Naive thymus-derived CD4-positive, alpha-beta T cell (primary cell): ENCODE measurements around the gene DNM1L. TPM values are rescaled to one million over a fixed set of nuclear protein-coding genes. Genes with fewer than 3 reads are reported as not detected.
"Not testable (repeated sequence)": the region's sequence is repeated elsewhere in the genome, so short reads cannot be mapped to it uniquely, and the experiment has no call there.

Source experiments
- ATAC-seq: fragments of 150-1000 bp; cut with Tn5 transposase; 2 replicates; pipeline ENCODE4 v1.10.0; 2021; ENCODE audit warnings: mild to moderate bottlenecking, moderate library complexity
- CTCF ChIA-PET: fragments of 350-600 bp; sonication (Branson Sonifier 250); formaldehyde crosslinking; loops from one replicate; lab custom pipeline; 2021; ENCODE audit warnings: antibody characterized with exemption; lab: Charles Lee
- POLR2A ChIA-PET: fragments of 350-600 bp; sonication (Branson Sonifier 250); formaldehyde crosslinking; loops from one replicate; lab custom pipeline; 2021; ENCODE audit warnings: antibody characterized with exemption, inconsistent platforms; lab: Charles Lee
- DNase-seq, 9 donors: peaks; one replicate each; pipeline versions ENCODE4 v3.0.0 to v3.0.0-alpha.2; 2020 to 2022; ENCODE audit warnings: mixed read lengths in 1 of 9
- H3K27ac ChIP-seq: one replicate; pipeline ENCODE4 v1.7.0; 2013; ENCODE audit warnings: mild to moderate bottlenecking, low read depth, low read length, moderate library complexity
- H3K27me3 ChIP-seq, 2 donors: one replicate each; pipeline ENCODE4 v1.7.0; 2013; ENCODE audit warnings: low read length in 2 of 2, mild to moderate bottlenecking in 2 of 2, moderate library complexity in 2 of 2; ENCODE audit not compliant: control insufficient read depth in 2 of 2, insufficient read depth in 2 of 2
- H3K36me3 ChIP-seq, 3 experiments: 1 replicate in 2 of 3; 2 replicates in 1 of 3; pipeline ENCODE4 v1.7.0; 2013; ENCODE audit warnings: low read length in 3 of 3, mild to moderate bottlenecking in 3 of 3, moderate library complexity in 1 of 3; ENCODE audit not compliant: insufficient read depth in 3 of 3, control insufficient read depth in 2 of 3
- H3K4me1 ChIP-seq, 2 donors: one replicate each; pipeline ENCODE4 v1.7.0; 2013; ENCODE audit warnings: low read length in 2 of 2, mild to moderate bottlenecking in 2 of 2, moderate library complexity in 1 of 2; ENCODE audit not compliant: control insufficient read depth in 2 of 2, insufficient read depth in 2 of 2
- H3K4me3 ChIP-seq: 2 replicates; pipeline ENCODE4 v1.7.0; 2013; ENCODE audit warnings: mild to moderate bottlenecking, low read length
- H3K9me3 ChIP-seq, 3 experiments: 1 replicate in 2 of 3; 2 replicates in 1 of 3; pipeline ENCODE4 v1.7.0; 2013; ENCODE audit warnings: low read length in 3 of 3; ENCODE audit not compliant: control insufficient read depth in 2 of 3
- H3K27ac Mint-ChIP-seq, 9 donors: one replicate each; pipeline ENCODE4 v1.8.0; 2020 to 2022; ENCODE audit warnings: mixed read lengths in 9 of 9, mild to moderate bottlenecking in 8 of 9, moderate library complexity in 5 of 9, inconsistent platforms in 2 of 9
- H3K27me3 Mint-ChIP-seq, 5 donors: one replicate each; pipeline ENCODE4 v1.8.0; 2021 to 2022; ENCODE audit warnings: mixed read lengths in 5 of 5, mild to moderate bottlenecking in 1 of 5
- H3K36me3 Mint-ChIP-seq, 5 donors: one replicate each; pipeline ENCODE4 v1.8.0; 2020 to 2022; ENCODE audit warnings: mixed read lengths in 5 of 5, mild to moderate bottlenecking in 3 of 5, inconsistent platforms in 1 of 5
- H3K4me1 Mint-ChIP-seq, 7 donors: one replicate each; pipeline ENCODE4 v1.8.0; 2020 to 2022; ENCODE audit warnings: mixed read lengths in 7 of 7, mild to moderate bottlenecking in 3 of 7, inconsistent platforms in 1 of 7
- H3K4me3 Mint-ChIP-seq, 10 donors: one replicate each; pipeline ENCODE4 v1.8.0; 2020 to 2022; ENCODE audit warnings: mild to moderate bottlenecking in 10 of 10, mixed read lengths in 10 of 10, moderate library complexity in 6 of 10, inconsistent platforms in 2 of 10
- H3K9me3 Mint-ChIP-seq, 11 donors: one replicate each; pipeline ENCODE4 v1.8.0; 2020 to 2022; ENCODE audit warnings: mixed read lengths in 11 of 11, mild to moderate bottlenecking in 4 of 11, inconsistent platforms in 1 of 11, moderate library complexity in 1 of 11
- intact Hi-C, 2 donors: fragments of 100-400 bp; cut with micrococcal nuclease; formaldehyde crosslinking; loops; one replicate each; pipeline ENCODE4 v1.15.1; 2023
- polyA plus RNA-seq, 2 donors: library from polyadenylated mRNA; unstranded; fragments of 300-500 nt; fragmentation: Illumina TruSeq; gene quantifications; one replicate each; pipeline ENCODE4 v1.2.3, GENCODE V29; 2021
- total RNA-seq, 6 experiments: library from RNA in 5 of 6; stranded (reverse) in 5 of 6; gene quantifications; 1 replicate in 5 of 6; 2 replicates in 1 of 6; pipeline ENCODE4 v1.2.3 and lab custom pipeline; 2021 to 2026

DNM1L gene
- total and polyA plus RNA-seq, 7 experiments from 2014 or later = 17.4 to 68.4 (median 51.9) TPM

DNA sequence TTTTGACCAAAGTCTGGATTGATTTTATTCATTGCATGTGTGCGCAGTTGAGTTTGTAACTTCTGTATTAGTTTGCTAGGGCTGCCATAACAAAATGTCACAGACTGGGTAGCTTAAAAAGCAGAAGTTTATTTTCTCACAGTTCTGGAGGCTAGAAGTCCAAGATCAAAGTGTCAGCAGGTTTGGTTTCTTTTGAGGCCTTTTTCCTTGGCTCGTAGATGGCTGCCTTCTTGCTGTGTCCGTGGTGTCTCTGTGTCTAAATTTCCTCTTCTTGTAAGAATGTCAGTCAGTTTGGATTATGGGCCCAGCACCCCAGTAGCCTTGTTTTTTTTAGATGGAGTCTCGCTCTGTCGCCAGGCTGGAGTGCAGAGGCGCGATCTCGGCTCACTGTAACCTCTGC is 11.8 kb downstream of the DNM1L start:
- Mint-ChIP-seq H3K27me3 (no peaks in the 10 kb centered on the region), H3K9me3 (peaks cover 0 to 6% (median 0%) of the 10 kb centered on the region in 11 donors), H3K4me1 (peaks cover 24 to 67% (median 49%) of the 10 kb centered on the region in 7 donors), H3K27ac (no peak overlapping the region), H3K4me3 (no peak overlapping the region), H3K36me3 (peaks cover 6 to 34% (median 27%) of the 10 kb centered on the region in 5 donors)
- no peak for DNase-seq
- peaks cover 0 to 5% (median 0%) of the 10 kb centered on the region in 3 experiments for H3K36me3 ChIP-seq
- ChIA-PET CTCF (no interaction called here), POLR2A (no interaction called here)
- intact Hi-C loops = no loop called here
- H3K27me3 ChIP-seq = no peaks in the 10 kb centered on the region
- ATAC-seq = no peak
- no peaks in the 10 kb centered on the region for H3K9me3 ChIP-seq
- H3K4me3 ChIP-seq = no peak overlapping the region
- no peak overlapping the region for H3K27ac ChIP-seq
- H3K4me1 ChIP-seq = no peaks in the 10 kb centered on the region

DNA sequence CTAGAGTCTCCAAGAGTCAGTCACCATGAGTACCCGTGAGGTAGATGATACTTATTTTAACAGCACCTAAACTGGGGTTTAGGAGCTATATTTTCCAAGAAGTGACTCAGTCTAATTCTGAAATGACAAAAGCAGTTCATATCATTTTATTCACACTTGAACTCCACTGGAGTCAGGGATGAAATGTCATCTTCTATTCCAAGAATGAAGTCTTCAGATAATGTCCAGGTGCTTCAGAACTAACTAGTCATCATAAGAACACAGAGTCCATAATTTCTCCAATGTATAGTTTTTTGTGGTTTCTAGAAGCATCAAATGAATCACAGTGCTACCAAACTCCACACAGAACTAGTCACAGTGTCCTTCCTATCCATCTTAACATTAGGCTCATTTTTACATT is 13.3 kb downstream of the DNM1L start:
- DNase-seq = no peak
- peaks cover 21 to 59% (median 43%) of the 10 kb centered on the region in 7 donors for H3K4me1 Mint-ChIP-seq
- Histone ChIP-seq H3K27me3 (no peaks in the 10 kb centered on the region), H3K4me1 (no peaks in the 10 kb centered on the region), H3K36me3 (peaks cover 0 to 5% (median 0%) of the 10 kb centered on the region in 3 experiments), H3K9me3 (no peaks in the 10 kb centered on the region), H3K27ac (no peak overlapping the region), H3K4me3 (no peak overlapping the region)
- H3K27me3 Mint-ChIP-seq = no peaks in the 10 kb centered on the region
- ChIA-PET POLR2A (no interaction called here), CTCF (no interaction called here)
- peaks cover 0 to 6% (median 0%) of the 10 kb centered on the region in 11 donors for H3K9me3 Mint-ChIP-seq
- intact Hi-C loops = no loop called here
- no peak for ATAC-seq
- H3K27ac Mint-ChIP-seq = no peak overlapping the region
- peaks cover 6 to 37% (median 18%) of the 10 kb centered on the region in 5 donors for H3K36me3 Mint-ChIP-seq
- no peak overlapping the region for H3K4me3 Mint-ChIP-seq

DNA sequence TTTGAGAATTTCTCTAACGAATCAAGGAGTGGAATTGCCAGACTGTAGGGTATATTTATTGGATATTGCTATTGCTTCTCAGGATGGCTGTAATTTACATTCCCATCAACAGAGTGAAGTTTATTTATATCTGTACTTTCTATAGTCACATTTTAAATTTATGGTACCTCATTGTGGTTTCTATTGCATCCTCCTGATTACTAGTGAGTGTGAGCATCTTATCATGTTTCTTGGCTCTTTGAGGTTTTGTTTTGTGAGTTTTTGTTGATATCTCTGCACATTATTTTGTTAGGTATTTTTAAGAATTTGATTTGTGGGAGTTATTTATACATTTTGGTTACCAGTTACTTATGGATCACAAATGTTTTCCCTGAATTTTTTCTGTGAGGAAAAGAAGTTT is 13.9 kb downstream of the DNM1L start:
- no peak overlapping the region for H3K4me3 ChIP-seq
- Mint-ChIP-seq H3K36me3 (peaks cover 6 to 37% (median 18%) of the 10 kb centered on the region in 5 donors), H3K27me3 (no peaks in the 10 kb centered on the region), H3K9me3 (peaks cover 0 to 6% (median 0%) of the 10 kb centered on the region in 11 donors), H3K4me1 (peaks cover 22 to 57% (median 44%) of the 10 kb centered on the region in 7 donors), H3K4me3 (no peak overlapping the region), H3K27ac (peak overlapping the region in 1 of 9 donors; percentile 49)
- no peak for ATAC-seq
- H3K4me1 ChIP-seq = no peaks in the 10 kb centered on the region
- no peak overlapping the region for H3K27ac ChIP-seq
- intact Hi-C loops = no loop called here
- peaks cover 0 to 5% (median 0%) of the 10 kb centered on the region in 3 experiments for H3K36me3 ChIP-seq
- POLR2A ChIA-PET = interaction anchor here (0.5 kb wide), 1 partner anchor 1329 kb away, joined by 3 read pairs; no protein-coding TSS in a partner anchor
- CTCF ChIA-PET = no interaction called here
- H3K9me3 ChIP-seq = no peaks in the 10 kb centered on the region
- no peak for DNase-seq
- no peaks in the 10 kb centered on the region for H3K27me3 ChIP-seq

DNA sequence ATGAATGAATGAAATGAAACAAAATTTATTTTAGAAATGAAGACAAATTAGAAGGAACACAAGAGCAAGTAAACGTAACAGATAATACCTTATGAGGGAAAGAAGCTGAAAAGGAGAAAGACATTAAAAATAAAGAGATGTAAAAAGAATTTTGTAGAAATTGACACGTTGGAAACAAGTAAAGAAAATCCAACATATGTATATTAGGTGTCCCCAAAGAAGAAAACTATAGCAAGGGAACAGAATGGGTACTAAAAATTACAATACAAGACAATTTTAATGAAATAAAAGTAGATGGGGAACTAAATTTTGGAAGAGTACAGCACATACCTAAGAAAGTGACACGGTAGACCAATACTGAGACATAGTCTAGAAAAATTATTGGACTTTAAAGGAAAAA is 16.7 kb downstream of the DNM1L start:
- H3K27me3 ChIP-seq = no peaks in the 10 kb centered on the region
- no peak for DNase-seq
- no peaks in the 10 kb centered on the region for H3K27me3 Mint-ChIP-seq
- intact Hi-C loops = no loop called here
- H3K9me3 Mint-ChIP-seq = peaks cover 0 to 6% (median 0%) of the 10 kb centered on the region in 11 donors
- CTCF ChIA-PET = no interaction called here
- no peak overlapping the region for H3K4me3 Mint-ChIP-seq
- H3K4me3 ChIP-seq = no peak overlapping the region
- no peaks in the 10 kb centered on the region for H3K4me1 ChIP-seq
- no peaks in the 10 kb centered on the region for H3K9me3 ChIP-seq
- ATAC-seq = no peak
- no peak overlapping the region for H3K27ac ChIP-seq
- POLR2A ChIA-PET = no interaction called here
- peaks cover 0 to 5% (median 0%) of the 10 kb centered on the region in 3 experiments for H3K36me3 ChIP-seq
- peaks cover 6 to 33% (median 15%) of the 10 kb centered on the region in 5 donors for H3K36me3 Mint-ChIP-seq
- H3K27ac Mint-ChIP-seq = no peak overlapping the region
- H3K4me1 Mint-ChIP-seq = peaks cover 17 to 42% (median 25%) of the 10 kb centered on the region in 7 donors

DNA sequence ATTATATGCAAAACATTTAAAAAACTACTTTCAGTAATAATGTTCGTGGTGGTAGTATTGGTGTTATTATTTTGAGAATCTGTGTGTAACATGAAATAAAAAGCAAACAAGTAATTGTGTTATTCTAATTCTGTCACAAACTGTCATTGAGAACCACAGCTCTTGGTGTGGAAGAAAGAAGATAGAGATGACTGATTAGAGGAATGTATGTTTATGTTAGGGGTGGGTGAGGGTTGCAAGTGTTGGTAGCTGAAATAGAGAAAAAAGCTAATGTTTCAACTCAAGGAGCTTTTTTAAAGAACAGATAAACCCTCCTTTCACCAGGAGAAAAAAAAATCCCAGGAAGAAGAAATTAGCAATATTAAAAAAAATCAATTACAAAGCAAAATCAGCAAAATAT is 18.3 kb downstream of the DNM1L start:
- H3K9me3 ChIP-seq = no peaks in the 10 kb centered on the region
- intact Hi-C loops = no loop called here
- no peaks in the 10 kb centered on the region for H3K4me1 ChIP-seq
- no peak overlapping the region for H3K4me3 ChIP-seq
- H3K36me3 ChIP-seq = peaks cover 0 to 5% (median 0%) of the 10 kb centered on the region in 3 experiments
- H3K9me3 Mint-ChIP-seq = peaks cover 0 to 6% (median 0%) of the 10 kb centered on the region in 11 donors
- H3K27ac ChIP-seq = no peak overlapping the region
- no peak overlapping the region for H3K4me3 Mint-ChIP-seq
- ChIA-PET CTCF (no interaction called here), POLR2A (no interaction called here)
- H3K36me3 Mint-ChIP-seq = peaks cover 6 to 33% (median 18%) of the 10 kb centered on the region in 5 donors
- DNase-seq = no peak
- H3K4me1 Mint-ChIP-seq = peaks cover 13 to 33% (median 21%) of the 10 kb centered on the region in 7 donors
- H3K27ac Mint-ChIP-seq = peak overlapping the region in 3 of 9 donors; percentile 7 to 45 (median 16)
- ATAC-seq = no peak
- H3K27me3 Mint-ChIP-seq = no peaks in the 10 kb centered on the region
- H3K27me3 ChIP-seq = no peaks in the 10 kb centered on the region

DNA sequence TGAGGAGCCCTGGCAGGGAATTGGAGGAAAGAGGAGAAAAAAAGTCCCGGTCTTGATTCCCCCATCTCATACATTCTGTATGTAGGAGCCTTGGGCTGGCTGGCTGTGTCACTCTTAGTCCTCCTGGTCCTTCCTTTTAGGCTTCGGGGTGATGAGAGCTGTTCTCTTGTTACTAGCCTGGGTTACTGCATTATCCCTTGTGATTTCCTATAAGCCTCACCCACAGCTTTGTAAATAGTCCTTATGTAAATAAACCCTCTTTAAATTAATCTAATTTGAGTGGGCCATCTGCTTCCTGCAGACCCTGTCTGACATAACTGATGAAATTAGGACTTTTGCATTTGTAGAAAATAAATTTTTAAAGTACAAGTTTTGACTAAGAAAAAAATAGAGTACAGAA is 19.2 kb downstream of the DNM1L start:
- intact Hi-C loops = loop anchor here in 1 of 2 donors (2.0 kb wide), 1 partner anchor 17 kb away; no protein-coding TSS in a partner anchor
- DNase-seq (no peak), ATAC-seq (no peak)
- no peaks in the 10 kb centered on the region for H3K27me3 Mint-ChIP-seq
- no peak overlapping the region for H3K4me3 Mint-ChIP-seq
- H3K36me3 Mint-ChIP-seq = peaks cover 6 to 39% (median 18%) of the 10 kb centered on the region in 5 donors
- H3K4me1 Mint-ChIP-seq = peaks cover 11 to 25% (median 17%) of the 10 kb centered on the region in 7 donors
- Histone ChIP-seq H3K36me3 (peaks cover 0 to 5% (median 0%) of the 10 kb centered on the region in 3 experiments), H3K9me3 (no peaks in the 10 kb centered on the region), H3K27ac (no peak overlapping the region), H3K27me3 (no peaks in the 10 kb centered on the region), H3K4me1 (no peaks in the 10 kb centered on the region), H3K4me3 (no peak overlapping the region)
- H3K27ac Mint-ChIP-seq = no peak overlapping the region
- POLR2A ChIA-PET = no interaction called here
- H3K9me3 Mint-ChIP-seq = peaks cover 0 to 6% (median 0%) of the 10 kb centered on the region in 11 donors
- CTCF ChIA-PET = no interaction called here

DNA sequence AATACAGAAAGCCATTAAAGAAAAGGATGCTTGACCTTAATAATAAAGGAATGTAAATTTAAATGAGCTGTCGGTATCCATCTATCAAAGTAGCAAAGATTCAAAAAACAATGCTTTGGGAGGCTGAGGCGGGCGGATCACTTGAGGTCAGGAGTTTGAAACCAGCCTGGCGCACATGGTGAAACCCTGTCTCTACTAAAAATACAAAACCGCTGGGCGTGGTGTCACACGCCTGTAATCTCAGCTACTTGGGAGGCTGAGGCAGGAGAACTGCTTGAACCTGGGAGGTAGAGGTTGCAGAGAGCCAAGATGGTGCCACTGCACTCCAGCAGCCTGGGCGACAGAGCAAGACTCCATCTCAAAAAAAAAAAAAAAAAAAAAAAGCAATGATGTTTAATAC is 20.3 kb downstream of the DNM1L start:
- ATAC-seq, H3K9me3 ChIP-seq, H3K9me3 Mint-ChIP-seq, H3K36me3 ChIP-seq, DNase-seq, H3K27me3 Mint-ChIP-seq, H3K4me3 ChIP-seq, H3K27ac ChIP-seq, CTCF ChIA-PET, H3K27ac Mint-ChIP-seq, H3K4me1 ChIP-seq, H3K4me3 Mint-ChIP-seq, H3K27me3 ChIP-seq: not testable (repeated sequence)
- Mint-ChIP-seq H3K36me3 (peaks cover 6 to 30% (median 16%) of the 10 kb centered on the region in 5 donors), H3K4me1 (peaks cover 8 to 21% (median 13%) of the 10 kb centered on the region in 7 donors)
- POLR2A ChIA-PET = interaction anchor here (0.6 kb wide), 1 partner anchor 1323 kb away, joined by 3 read pairs; the partner anchor contains the start of gene ALG10
- intact Hi-C loops = loop anchor here in 1 of 2 donors (2.0 kb wide), 1 partner anchor 19 kb away; no protein-coding TSS in a partner anchor
